ENCODE data around the gene GARIN5A.

DNA sequence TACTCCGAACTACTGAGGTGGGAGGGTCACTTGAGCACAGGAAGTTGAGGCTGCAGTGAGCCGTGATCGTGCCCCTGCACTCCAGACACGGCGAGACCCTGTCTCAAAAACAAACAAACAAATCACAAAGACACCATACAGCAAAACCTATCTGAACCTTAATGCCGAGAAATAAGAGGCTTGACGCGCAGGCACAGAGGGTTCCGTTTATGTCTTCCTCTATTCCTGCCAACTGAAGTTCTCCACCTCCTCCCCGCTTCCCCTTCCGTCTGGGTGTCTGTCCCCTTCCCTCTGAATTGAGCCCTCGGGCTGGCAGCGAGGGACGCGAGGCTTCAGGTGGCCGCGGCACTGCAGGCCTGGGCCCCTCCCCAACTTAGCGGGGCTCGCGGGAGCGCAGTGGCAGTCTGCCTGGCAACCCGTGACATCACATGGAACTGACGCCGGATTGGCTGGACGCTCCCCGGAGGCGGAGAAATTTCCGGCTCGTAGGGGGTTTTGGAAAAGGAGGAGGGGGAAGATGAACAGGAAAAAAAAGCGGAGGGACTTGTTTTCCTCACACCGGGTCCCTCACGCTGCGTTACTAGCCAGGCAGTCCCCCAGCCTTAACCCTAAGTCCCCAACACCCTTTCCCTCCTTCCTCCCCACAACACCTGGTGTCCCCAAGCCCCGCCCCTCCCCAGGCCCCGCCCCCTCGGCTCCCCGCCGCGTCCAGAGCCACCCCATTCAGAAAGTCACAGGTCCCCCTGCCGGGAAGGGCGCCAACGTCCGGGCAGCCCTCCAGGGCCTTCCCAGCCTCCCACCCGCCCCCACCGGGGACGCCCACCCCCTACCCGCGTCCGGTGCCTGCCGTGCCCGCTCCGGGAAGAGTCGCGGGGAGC lies 45.1 kb downstream of the GARIN5A start:
- TF ChIP-seq, protein P1, sequence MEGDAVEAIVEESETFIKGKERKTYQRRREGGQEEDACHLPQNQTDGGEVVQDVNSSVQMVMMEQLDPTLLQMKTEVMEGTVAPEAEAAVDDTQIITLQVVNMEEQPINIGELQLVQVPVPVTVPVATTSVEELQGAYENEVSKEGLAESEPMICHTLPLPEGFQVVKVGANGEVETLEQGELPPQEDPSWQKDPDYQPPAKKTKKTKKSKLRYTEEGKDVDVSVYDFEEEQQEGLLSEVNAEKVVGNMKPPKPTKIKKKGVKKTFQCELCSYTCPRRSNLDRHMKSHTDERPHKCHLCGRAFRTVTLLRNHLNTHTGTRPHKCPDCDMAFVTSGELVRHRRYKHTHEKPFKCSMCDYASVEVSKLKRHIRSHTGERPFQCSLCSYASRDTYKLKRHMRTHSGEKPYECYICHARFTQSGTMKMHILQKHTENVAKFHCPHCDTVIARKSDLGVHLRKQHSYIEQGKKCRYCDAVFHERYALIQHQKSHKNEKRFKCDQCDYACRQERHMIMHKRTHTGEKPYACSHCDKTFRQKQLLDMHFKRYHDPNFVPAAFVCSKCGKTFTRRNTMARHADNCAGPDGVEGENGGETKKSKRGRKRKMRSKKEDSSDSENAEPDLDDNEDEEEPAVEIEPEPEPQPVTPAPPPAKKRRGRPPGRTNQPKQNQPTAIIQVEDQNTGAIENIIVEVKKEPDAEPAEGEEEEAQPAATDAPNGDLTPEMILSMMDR (conservative IDR thresholded peaks at IDR 0.05): no peak
- no peak for TF ChIP-seq EZH2 (IDR thresholded peaks at IDR 0.05; ENCODE audit: low read depth)

All from PC-9 (cell line).